Suprapubic skin (tissue), 4 donors: Measurements from ENCODE around the gene FARS2. TPM values are rescaled to one million over a fixed set of nuclear protein-coding genes. Genes with fewer than 3 reads are reported as not detected.

Source experiments
- DNase-seq, 2 donors: peaks; one replicate each; pipeline ENCODE4 v3.0.0-alpha.2; 2019; ENCODE audit warnings: low spot score in 2 of 2
- H3K27ac ChIP-seq: fragments of 200-600 bp; sonication (generic); one replicate; pipeline ENCODE4 v1.5.1; 2019
- H3K27me3 ChIP-seq: fragments of 200-600 bp; sonication (generic); one replicate; pipeline ENCODE4 v1.5.1; 2019
- H3K36me3 ChIP-seq: fragments of 200-600 bp; sonication (generic); one replicate; pipeline ENCODE4 v1.5.1; 2019
- H3K4me1 ChIP-seq: fragments of 200-600 bp; sonication (generic); one replicate; pipeline ENCODE4 v1.5.1; 2019
- H3K4me3 ChIP-seq: fragments of 200-600 bp; sonication (generic); one replicate; pipeline ENCODE4 v1.5.1; 2019; ENCODE audit warnings: mild to moderate bottlenecking
- H3K9me3 ChIP-seq: fragments of 200-600 bp; sonication (generic); one replicate; pipeline ENCODE4 v1.5.1; 2019
- CTCF ChIP-seq, 2 donors: fragments of 200-600 bp in 1 of 2; fragments of 450-650 bp in 1 of 2; sonication (generic) in 1 of 2; IDR thresholded peaks; one replicate each; pipeline ENCODE4 v1.5.1; 2016 to 2019; ENCODE audit warnings: antibody characterized with exemption in 2 of 2, mild to moderate bottlenecking in 1 of 2, moderate library complexity in 1 of 2
- EP300 ChIP-seq: sonication (generic); formaldehyde crosslinking; IDR thresholded peaks from one replicate; pipeline ENCODE4 v1.6.1; 2017; ENCODE audit warnings: antibody characterized with exemption
- POLR2A ChIP-seq, 2 donors: fragments of 450-650 bp; IDR thresholded peaks; one replicate each; pipeline ENCODE4 v1.6.1; 2017; ENCODE audit warnings: antibody characterized with exemption in 2 of 2, mild to moderate bottlenecking in 2 of 2, moderate library complexity in 2 of 2
- POLR2AphosphoS5 ChIP-seq, 3 donors: sonication (generic); formaldehyde crosslinking; IDR thresholded peaks; one replicate each; pipeline ENCODE4 v1.6.1; 2017; ENCODE audit warnings: antibody characterized with exemption in 3 of 3
- whole genome bisulfite sequencing: methylation state at CpG from one replicate; pipeline ENCODE4 v1.1.5; 2018; 5-methylcytosine and 5-hydroxymethylcytosine counted together
- total RNA-seq, 4 donors: library from RNA; depleted of rRNA; stranded (reverse); fragments of >200 nt; gene quantifications; one replicate each; pipeline ENCODE4 v1.1.0, GENCODE V29; 2016

FARS2 gene
- total RNA-seq, 4 donors from 2014 or later, result 15.0 to 22.4 (median 20.1) TPM

- H3K36me3 ChIP-seq, result no peaks in the 10 kb centered on the region
- DNase-seq, result no peak
- no peak overlapping the region for H3K4me3 ChIP-seq
- no peak for TF ChIP-seq POLR2AphosphoS5 (IDR thresholded peaks at IDR 0.05)
- TF ChIP-seq CTCF (IDR thresholded peaks at IDR 0.05), result no peak
- no peak for TF ChIP-seq POLR2A (IDR thresholded peaks at IDR 0.05)
- no peak for TF ChIP-seq EP300
- peaks cover 5% of the 10 kb centered on the region for H3K4me1 ChIP-seq
- H3K27me3 ChIP-seq, result no peaks in the 10 kb centered on the region
- no peak overlapping the region for H3K27ac ChIP-seq
- 86% methylated on average over 5 of the region's 5 CpGs for WGBS
- no peaks in the 10 kb centered on the region for H3K9me3 ChIP-seq
Observed at GRCh38 chr6:5438922-5439584, 177.7 kb downstream of the FARS2 start.

- no peak overlapping the region for H3K4me3 ChIP-seq
- WGBS, result 82% methylated on average over 3 of the region's 3 CpGs
- H3K9me3 ChIP-seq, result no peaks in the 10 kb centered on the region
- no peak for DNase-seq
- no peak overlapping the region for H3K27ac ChIP-seq
- peaks cover 5% of the 10 kb centered on the region for H3K4me1 ChIP-seq
- TF ChIP-seq EP300 (no peak), CTCF (IDR thresholded peaks at IDR 0.05) (no peak), POLR2AphosphoS5 (IDR thresholded peaks at IDR 0.05) (no peak), POLR2A (IDR thresholded peaks at IDR 0.05) (no peak)
- H3K36me3 ChIP-seq, result no peaks in the 10 kb centered on the region
- no peaks in the 10 kb centered on the region for H3K27me3 ChIP-seq
Observed at GRCh38 chr6:5439749-5440148, 178.4 kb downstream of the FARS2 start.

GRCh38 chr6:5442319-5442718 is 181.0 kb downstream of the FARS2 start:
- TF ChIP-seq CTCF (IDR thresholded peaks at IDR 0.05) (no peak), EP300 (no peak)
- Histone ChIP-seq H3K27ac (no peak overlapping the region), H3K4me3 (no peak overlapping the region), H3K27me3 (no peaks in the 10 kb centered on the region), H3K9me3 (no peaks in the 10 kb centered on the region), H3K4me1 (peaks cover 5% of the 10 kb centered on the region), H3K36me3 (no peaks in the 10 kb centered on the region)
- DNase-seq, result no peak
- WGBS, result 76% methylated on average over 2 of the region's 2 CpGs

- TF ChIP-seq POLR2A (IDR thresholded peaks at IDR 0.05) (no peak), CTCF (IDR thresholded peaks at IDR 0.05) (no peak), POLR2AphosphoS5 (IDR thresholded peaks at IDR 0.05) (no peak), EP300 (no peak)
- WGBS, result 57% methylated on average over 2 of the region's 2 CpGs
- H3K27ac ChIP-seq, result no peak overlapping the region
- H3K4me3 ChIP-seq, result no peak overlapping the region
- H3K36me3 ChIP-seq, result no peaks in the 10 kb centered on the region
- H3K27me3 ChIP-seq, result no peaks in the 10 kb centered on the region
- no peak for DNase-seq
- H3K9me3 ChIP-seq, result no peaks in the 10 kb centered on the region
- H3K4me1 ChIP-seq, result peaks cover 5% of the 10 kb centered on the region
Observed at GRCh38 chr6:5442916-5443315, 181.6 kb downstream of the FARS2 start.

GRCh38 chr6:5443491-5443890 is 182.2 kb downstream of the FARS2 start:
- TF ChIP-seq POLR2AphosphoS5 (IDR thresholded peaks at IDR 0.05) (no peak), EP300 (no peak), CTCF (IDR thresholded peaks at IDR 0.05) (no peak), POLR2A (IDR thresholded peaks at IDR 0.05) (no peak)
- Histone ChIP-seq H3K4me3 (no peak overlapping the region), H3K9me3 (no peaks in the 10 kb centered on the region), H3K36me3 (no peaks in the 10 kb centered on the region), H3K27me3 (no peaks in the 10 kb centered on the region), H3K27ac (no peak overlapping the region), H3K4me1 (peaks cover 5% of the 10 kb centered on the region)
- DNase-seq, result no peak
- WGBS, result 65% methylated on average over 3 of the region's 3 CpGs
